Measurements from ENCODE around the gene AHCYL2. TPM values are rescaled to one million over a fixed set of nuclear protein-coding genes. Genes with fewer than 3 reads are reported as not detected.

AHCYL2 gene
- total RNA-seq, 1 donor from 2014 or later = 19.9 TPM

- DNase-seq (ENCODE audit: low spot score) = no peak
- H3K4me1 Mint-ChIP-seq (ENCODE audit: unreplicated experiment) = peaks cover 27% of the 10 kb centered on the region
- no peak for TF ChIP-seq CTCF (IDR thresholded peaks at IDR 0.05; ENCODE audit: unreplicated experiment)
- H3K9me3 Mint-ChIP-seq (ENCODE audit: unreplicated experiment) = no peaks in the 10 kb centered on the region
- H3K27ac Mint-ChIP-seq (ENCODE audit: unreplicated experiment) = no peak overlapping the region
- no peaks in the 10 kb centered on the region for H3K36me3 Mint-ChIP-seq (ENCODE audit: low read depth, unreplicated experiment)
- no peaks in the 10 kb centered on the region for H3K27me3 Mint-ChIP-seq (ENCODE audit: unreplicated experiment)
- no peak overlapping the region for H3K4me3 Mint-ChIP-seq (ENCODE audit: unreplicated experiment)
Measured at GRCh38 chr7:129341212-129341611, 116.4 kb downstream of the AHCYL2 start.

- Mint-ChIP-seq H3K27me3 (ENCODE audit: unreplicated experiment) (no peaks in the 10 kb centered on the region), H3K9me3 (ENCODE audit: unreplicated experiment) (no peaks in the 10 kb centered on the region), H3K27ac (ENCODE audit: unreplicated experiment) (no peak overlapping the region), H3K4me1 (ENCODE audit: unreplicated experiment) (peaks cover 27% of the 10 kb centered on the region), H3K4me3 (ENCODE audit: unreplicated experiment) (no peak overlapping the region), H3K36me3 (ENCODE audit: low read depth, unreplicated experiment) (no peaks in the 10 kb centered on the region)
- no peak for TF ChIP-seq CTCF (IDR thresholded peaks at IDR 0.05; ENCODE audit: unreplicated experiment)
- DNase-seq (ENCODE audit: low spot score) = no peak
Measured at GRCh38 chr7:129341816-129342806, 117.3 kb downstream of the AHCYL2 start.

GRCh38 chr7:129343099-129343700, 118.4 kb downstream of the AHCYL2 start:
- Mint-ChIP-seq H3K36me3 (ENCODE audit: low read depth, unreplicated experiment) (no peaks in the 10 kb centered on the region), H3K9me3 (ENCODE audit: unreplicated experiment) (no peaks in the 10 kb centered on the region), H3K4me1 (ENCODE audit: unreplicated experiment) (peaks cover 27% of the 10 kb centered on the region), H3K27ac (ENCODE audit: unreplicated experiment) (no peak overlapping the region), H3K27me3 (ENCODE audit: unreplicated experiment) (no peaks in the 10 kb centered on the region), H3K4me3 (ENCODE audit: unreplicated experiment) (no peak overlapping the region)
- DNase-seq (ENCODE audit: low spot score) = no peak
- peak; percentile 67 for TF ChIP-seq CTCF (IDR thresholded peaks at IDR 0.05; ENCODE audit: unreplicated experiment)

- no peaks in the 10 kb centered on the region for H3K9me3 Mint-ChIP-seq (ENCODE audit: unreplicated experiment)
- no peak for DNase-seq (ENCODE audit: low spot score)
- no peak overlapping the region for H3K4me3 Mint-ChIP-seq (ENCODE audit: unreplicated experiment)
- no peaks in the 10 kb centered on the region for H3K36me3 Mint-ChIP-seq (ENCODE audit: low read depth, unreplicated experiment)
- peaks cover 8% of the 10 kb centered on the region for H3K4me1 Mint-ChIP-seq (ENCODE audit: unreplicated experiment)
- H3K27me3 Mint-ChIP-seq (ENCODE audit: unreplicated experiment) = no peaks in the 10 kb centered on the region
- no peak for TF ChIP-seq CTCF (IDR thresholded peaks at IDR 0.05; ENCODE audit: unreplicated experiment)
- no peak overlapping the region for H3K27ac Mint-ChIP-seq (ENCODE audit: unreplicated experiment)
Measured at GRCh38 chr7:129347330-129347729, 122.5 kb downstream of the AHCYL2 start.

Data from endothelial cell (in vitro differentiated cells).